Stimulated activated naive CD8-positive, alpha-beta T cell treated with anti-CD3 and anti-CD28 coated beads, Interleukin-15, Interleukin-2, amounts not matched to agents 100 ng/mL and 50 ng/mL, for 24 hours (primary cell): ENCODE results near the gene C1orf226.
"Not testable (repeated sequence)": the region's sequence is repeated elsewhere in the genome, so short reads cannot be mapped to it uniquely, and the experiment has no call there.

Source experiments
- H3K27ac Mint-ChIP-seq: one replicate; pipeline ENCODE4 v1.8.0; 2021; ENCODE audit warnings: mild to moderate bottlenecking, mixed read lengths
- H3K27me3 Mint-ChIP-seq: one replicate; pipeline ENCODE4 v1.8.0; 2021; ENCODE audit warnings: mixed read lengths
- H3K36me3 Mint-ChIP-seq: one replicate; pipeline ENCODE4 v1.8.0; 2021; ENCODE audit warnings: low read depth, mixed read lengths
- H3K4me1 Mint-ChIP-seq: one replicate; pipeline ENCODE4 v1.8.0; 2021; ENCODE audit warnings: low read depth, mixed read lengths
- H3K4me3 Mint-ChIP-seq: one replicate; pipeline ENCODE4 v1.8.0; 2021; ENCODE audit warnings: mild to moderate bottlenecking, mixed read lengths
- H3K9me3 Mint-ChIP-seq: one replicate; pipeline ENCODE4 v1.8.0; 2021; ENCODE audit warnings: mixed read lengths

Gene C1orf226

DNA sequence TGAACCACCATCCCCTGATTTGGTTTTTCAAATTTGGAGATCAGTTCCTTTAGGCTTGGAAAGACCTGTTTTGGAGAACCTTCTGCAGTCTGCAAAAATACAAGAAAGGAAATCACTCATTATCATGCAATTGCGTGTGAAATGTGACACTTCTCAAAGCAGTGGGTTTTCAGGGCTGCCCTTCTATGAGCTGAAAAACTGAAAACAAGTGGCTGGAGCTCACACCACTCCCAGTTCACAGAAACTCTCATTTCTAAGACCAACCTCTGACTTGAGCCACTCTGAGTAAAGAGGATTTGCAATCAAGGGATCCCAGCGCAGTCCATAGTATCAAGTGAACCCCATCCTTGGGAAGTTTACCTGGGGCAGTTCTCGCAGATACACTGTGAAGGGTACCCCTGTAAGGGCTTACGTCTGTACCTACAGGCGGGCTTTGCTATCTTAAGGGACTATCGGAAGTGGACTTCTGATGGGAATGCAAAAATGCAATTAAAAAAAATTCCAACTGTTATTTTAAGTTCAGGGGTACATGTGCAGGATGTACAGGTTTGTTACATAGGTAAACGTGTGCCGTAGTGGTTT lies 17.6 kb downstream of the C1orf226 start:
- Mint-ChIP-seq H3K9me3 (no peaks in the 10 kb centered on the region), H3K4me1 (peaks cover 3% of the 10 kb centered on the region), H3K4me3 (no peak overlapping the region), H3K27ac (no peak overlapping the region), H3K36me3 (no peaks in the 10 kb centered on the region), H3K27me3 (peaks cover 45% of the 10 kb centered on the region)

DNA sequence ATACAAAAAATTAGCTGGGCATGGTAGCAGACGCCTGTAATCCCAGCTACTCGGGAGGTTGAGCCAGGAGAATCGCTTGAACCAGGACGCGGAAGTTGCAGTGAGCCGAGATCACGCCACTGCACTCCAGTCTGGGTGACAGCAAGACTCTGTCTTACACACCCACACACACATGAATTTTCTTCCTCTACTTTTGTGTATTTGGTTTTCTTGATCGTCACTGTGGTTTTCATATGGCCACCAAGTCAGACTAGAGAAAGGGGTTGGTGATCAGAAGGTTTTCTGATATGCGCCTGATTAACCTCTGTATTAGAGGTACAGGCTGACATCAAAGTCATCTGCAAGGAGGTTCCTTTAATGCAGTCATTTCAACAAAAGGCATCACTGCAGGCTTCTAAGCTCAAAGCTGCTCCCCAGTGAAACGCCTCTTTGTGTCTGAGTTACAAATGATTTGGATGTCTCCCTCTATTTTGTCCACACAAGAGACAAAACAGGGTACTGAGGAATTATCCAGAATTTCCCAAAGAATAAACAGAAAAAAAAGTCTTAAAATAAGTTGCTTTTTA lies 19.3 kb downstream of the C1orf226 start:
- Mint-ChIP-seq H3K27me3 (peaks cover 40% of the 10 kb centered on the region), H3K4me3 (no peak overlapping the region), H3K9me3 (no peaks in the 10 kb centered on the region), H3K4me1 (peaks cover 3% of the 10 kb centered on the region), H3K27ac (no peak overlapping the region), H3K36me3 (no peaks in the 10 kb centered on the region)

DNA sequence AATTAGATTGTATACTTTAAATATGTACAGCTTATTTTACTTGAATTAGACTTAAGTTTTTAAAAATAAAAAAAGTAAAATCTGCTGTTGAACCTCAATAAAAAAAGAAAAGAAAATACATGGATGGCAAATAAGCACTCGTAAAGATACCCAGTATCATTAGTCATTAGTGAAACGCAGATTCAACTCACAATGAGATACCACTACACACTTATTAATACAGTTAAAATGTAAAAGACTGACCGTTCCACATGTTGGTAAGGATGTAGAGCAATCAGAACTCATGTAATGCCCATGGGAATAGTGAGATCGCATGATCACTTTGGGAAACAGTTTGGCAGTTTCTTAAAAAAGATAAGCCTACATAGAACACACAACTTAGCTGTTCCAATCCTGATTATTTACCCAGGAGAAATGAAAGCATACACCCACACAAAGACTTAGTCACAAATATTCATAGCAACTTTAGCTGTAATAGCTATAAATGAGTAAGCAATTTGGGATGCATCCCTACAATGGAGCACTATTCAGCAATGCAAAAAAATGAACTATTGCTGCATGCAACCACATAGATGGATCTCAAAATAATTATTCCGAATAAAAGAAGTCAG lies 23.1 kb downstream of the C1orf226 start:
- peaks cover 23% of the 10 kb centered on the region for H3K27me3 Mint-ChIP-seq
- no peaks in the 10 kb centered on the region for H3K36me3 Mint-ChIP-seq
- no peaks in the 10 kb centered on the region for H3K9me3 Mint-ChIP-seq
- no peak overlapping the region for H3K27ac Mint-ChIP-seq
- H3K4me3 Mint-ChIP-seq = no peak overlapping the region
- peaks cover under 1% of the 10 kb centered on the region for H3K4me1 Mint-ChIP-seq

DNA sequence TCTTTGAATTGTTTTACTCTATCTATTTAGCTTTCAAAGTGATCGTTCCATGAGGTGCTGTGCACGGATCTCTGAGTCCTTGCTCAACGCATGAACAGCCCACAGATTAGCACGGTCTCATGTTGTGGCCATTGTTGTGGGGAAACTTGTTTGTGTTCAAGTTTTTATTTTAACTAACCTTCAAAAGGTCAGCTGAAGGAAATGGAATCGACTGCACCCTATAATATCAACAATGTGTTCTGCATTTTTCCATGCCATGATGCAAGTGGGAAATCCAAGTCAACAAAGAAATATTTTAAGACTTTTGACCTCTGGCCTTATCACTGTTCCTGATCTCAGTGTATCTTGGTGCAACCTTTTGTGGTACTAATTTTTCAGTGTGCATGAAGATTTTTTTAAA lies 24.3 kb downstream of the C1orf226 start:
- no peaks in the 10 kb centered on the region for H3K4me1 Mint-ChIP-seq
- H3K9me3 Mint-ChIP-seq = no peaks in the 10 kb centered on the region
- H3K27ac Mint-ChIP-seq = no peak overlapping the region
- no peaks in the 10 kb centered on the region for H3K36me3 Mint-ChIP-seq
- H3K4me3 Mint-ChIP-seq = no peak overlapping the region
- H3K27me3 Mint-ChIP-seq = peaks cover 23% of the 10 kb centered on the region

DNA sequence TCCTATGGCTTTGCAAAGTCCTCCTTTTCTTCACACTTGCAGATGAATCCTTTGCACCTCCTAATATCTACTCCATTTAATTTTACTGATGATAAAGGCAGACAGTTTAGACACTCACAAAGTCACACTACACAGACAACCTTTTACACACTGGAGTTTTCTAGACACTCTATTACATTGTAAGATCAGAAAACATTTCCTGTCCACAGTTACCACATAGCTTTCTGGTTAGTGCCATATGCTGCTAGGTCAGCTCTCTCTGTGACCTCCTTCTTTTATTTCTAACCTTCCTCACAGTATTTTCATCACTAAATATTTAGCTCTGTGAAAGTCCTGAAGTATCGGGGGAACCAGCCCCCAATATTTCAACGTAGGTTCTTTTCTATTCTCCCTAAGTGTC lies 25.3 kb downstream of the C1orf226 start:
- H3K36me3 Mint-ChIP-seq = no peaks in the 10 kb centered on the region
- H3K4me3 Mint-ChIP-seq = no peak overlapping the region
- H3K9me3 Mint-ChIP-seq = no peaks in the 10 kb centered on the region
- peaks cover 25% of the 10 kb centered on the region for H3K27me3 Mint-ChIP-seq
- no peak overlapping the region for H3K27ac Mint-ChIP-seq
- H3K4me1 Mint-ChIP-seq = no peaks in the 10 kb centered on the region

DNA sequence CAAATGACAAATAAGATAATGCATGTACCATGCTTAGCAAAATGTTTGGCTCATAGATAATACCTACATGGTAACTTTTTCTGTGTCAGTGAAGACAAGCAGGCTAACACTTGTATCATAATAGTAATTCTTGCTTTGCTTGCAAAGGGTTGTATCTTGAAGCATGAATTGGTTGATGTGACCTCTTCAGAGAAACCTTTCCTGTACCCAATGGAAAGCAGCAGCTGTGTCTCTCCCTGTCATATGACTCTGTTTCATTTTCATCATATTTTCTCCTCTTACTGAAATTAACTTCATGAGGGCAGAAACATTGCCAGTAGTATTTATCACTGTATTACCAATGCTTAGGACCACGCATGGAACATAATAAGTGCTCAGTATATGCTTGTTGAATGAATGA lies 26.0 kb downstream of the C1orf226 start:
- H3K4me1 Mint-ChIP-seq = no peaks in the 10 kb centered on the region
- peaks cover 25% of the 10 kb centered on the region for H3K27me3 Mint-ChIP-seq
- H3K36me3 Mint-ChIP-seq = no peaks in the 10 kb centered on the region
- no peak overlapping the region for H3K27ac Mint-ChIP-seq
- H3K4me3 Mint-ChIP-seq = no peak overlapping the region
- no peaks in the 10 kb centered on the region for H3K9me3 Mint-ChIP-seq

DNA sequence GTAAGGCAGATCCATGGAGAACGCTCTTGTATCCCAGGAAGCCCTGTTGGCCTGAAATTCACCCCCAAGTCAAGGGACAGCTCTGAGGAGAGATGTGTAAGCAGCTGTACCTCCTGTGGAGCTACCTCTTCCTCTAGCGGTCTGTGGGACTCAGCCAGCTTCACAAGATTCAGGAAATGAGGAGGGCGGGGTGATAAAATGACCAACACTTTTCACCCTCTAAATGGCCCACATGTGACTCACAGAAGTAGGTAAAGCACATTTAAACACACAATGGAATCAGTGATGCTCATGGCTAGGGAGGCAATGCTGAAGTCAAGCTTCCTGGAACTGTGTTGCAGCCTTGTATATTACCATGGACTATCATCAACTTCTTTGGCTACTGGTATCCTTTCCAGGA lies 30.5 kb downstream of the C1orf226 start, which contains the start of gene SH2D1B:
SH2D1B (minus strand) TSS at position 135 of the 400 bp plus-strand sequence; CDS start at position 15, 120 bp downstream.
- no peaks in the 10 kb centered on the region for H3K9me3 Mint-ChIP-seq
- peak within 1 kb of the TSS; percentile 58 for H3K4me3 Mint-ChIP-seq
- H3K36me3 Mint-ChIP-seq = no peaks in the 10 kb centered on the region
- H3K27ac Mint-ChIP-seq = no peak within 1 kb of the TSS
- no peaks in the 10 kb centered on the region for H3K4me1 Mint-ChIP-seq
- peaks cover 39% of the 10 kb centered on the region for H3K27me3 Mint-ChIP-seq

- Mint-ChIP-seq H3K4me3 (no peak overlapping the region), H3K36me3 (no peaks in the 10 kb centered on the region), H3K4me1 (no peaks in the 10 kb centered on the region), H3K9me3 (no peaks in the 10 kb centered on the region), H3K27me3 (peaks cover 31% of the 10 kb centered on the region), H3K27ac (no peak overlapping the region)
Observed at GRCh38 chr1:162416215-162416614, 34.7 kb downstream of the C1orf226 start.

- H3K4me1 Mint-ChIP-seq = no peaks in the 10 kb centered on the region
Observed at GRCh38 chr1:162416909-162417308, 35.4 kb downstream of the C1orf226 start.

GRCh38 chr1:162417650-162418049 lies 36.1 kb downstream of the C1orf226 start:
- Mint-ChIP-seq H3K27ac (no peak overlapping the region), H3K9me3 (no peaks in the 10 kb centered on the region), H3K4me3 (no peak overlapping the region), H3K36me3 (no peaks in the 10 kb centered on the region), H3K27me3 (peaks cover 28% of the 10 kb centered on the region), H3K4me1 (no peaks in the 10 kb centered on the region)

More at GRCh38 chr1:162416909-162417308, 35.4 kb downstream of the C1orf226 start:
- peaks cover 32% of the 10 kb centered on the region for H3K27me3 Mint-ChIP-seq
- H3K36me3 Mint-ChIP-seq = no peaks in the 10 kb centered on the region
- no peaks in the 10 kb centered on the region for H3K9me3 Mint-ChIP-seq
- H3K4me3 Mint-ChIP-seq = no peak overlapping the region
- H3K27ac Mint-ChIP-seq = no peak overlapping the region

DNA sequence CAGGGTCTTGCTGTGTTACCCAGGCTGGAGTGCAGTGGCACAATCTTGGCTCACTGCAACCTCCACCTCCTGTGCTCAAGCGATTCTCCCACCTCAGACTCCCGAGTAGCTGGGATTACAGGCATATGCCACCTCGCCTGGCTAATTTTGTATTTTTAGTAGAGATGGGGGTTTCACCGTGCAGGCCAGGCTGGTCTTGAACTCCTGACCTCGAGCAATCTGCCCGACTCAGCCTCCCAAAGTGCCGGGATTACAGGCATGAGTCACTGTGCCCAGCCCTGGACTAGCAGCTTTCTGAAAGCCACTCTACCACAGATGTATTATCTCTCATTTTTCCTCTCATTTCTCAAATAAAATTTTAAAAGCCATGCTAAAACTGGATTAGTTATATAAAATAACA lies 37.1 kb downstream of the C1orf226 start:
- H3K36me3 Mint-ChIP-seq = not testable (repeated sequence)

GRCh38 chr1:162419450-162419931 lies 38.0 kb downstream of the C1orf226 start:
- peaks cover 25% of the 10 kb centered on the region for H3K27me3 Mint-ChIP-seq
- H3K4me1 Mint-ChIP-seq, H3K4me3 Mint-ChIP-seq, H3K36me3 Mint-ChIP-seq, H3K27ac Mint-ChIP-seq, H3K9me3 Mint-ChIP-seq: not testable (repeated sequence)

More for the DNA sequence above, 37.1 kb downstream of the C1orf226 start:
- not testable (repeated sequence) for H3K9me3 Mint-ChIP-seq, H3K4me3 Mint-ChIP-seq, H3K4me1 Mint-ChIP-seq, H3K27ac Mint-ChIP-seq
- peaks cover 25% of the 10 kb centered on the region for H3K27me3 Mint-ChIP-seq

GRCh38 chr1:162420120-162420519 lies 38.6 kb downstream of the C1orf226 start:
- Mint-ChIP-seq H3K36me3 (no peaks in the 10 kb centered on the region), H3K27ac (no peak overlapping the region), H3K27me3 (peaks cover 25% of the 10 kb centered on the region), H3K4me3 (no peak overlapping the region), H3K4me1 (peaks cover 4% of the 10 kb centered on the region), H3K9me3 (peaks cover 4% of the 10 kb centered on the region)

DNA sequence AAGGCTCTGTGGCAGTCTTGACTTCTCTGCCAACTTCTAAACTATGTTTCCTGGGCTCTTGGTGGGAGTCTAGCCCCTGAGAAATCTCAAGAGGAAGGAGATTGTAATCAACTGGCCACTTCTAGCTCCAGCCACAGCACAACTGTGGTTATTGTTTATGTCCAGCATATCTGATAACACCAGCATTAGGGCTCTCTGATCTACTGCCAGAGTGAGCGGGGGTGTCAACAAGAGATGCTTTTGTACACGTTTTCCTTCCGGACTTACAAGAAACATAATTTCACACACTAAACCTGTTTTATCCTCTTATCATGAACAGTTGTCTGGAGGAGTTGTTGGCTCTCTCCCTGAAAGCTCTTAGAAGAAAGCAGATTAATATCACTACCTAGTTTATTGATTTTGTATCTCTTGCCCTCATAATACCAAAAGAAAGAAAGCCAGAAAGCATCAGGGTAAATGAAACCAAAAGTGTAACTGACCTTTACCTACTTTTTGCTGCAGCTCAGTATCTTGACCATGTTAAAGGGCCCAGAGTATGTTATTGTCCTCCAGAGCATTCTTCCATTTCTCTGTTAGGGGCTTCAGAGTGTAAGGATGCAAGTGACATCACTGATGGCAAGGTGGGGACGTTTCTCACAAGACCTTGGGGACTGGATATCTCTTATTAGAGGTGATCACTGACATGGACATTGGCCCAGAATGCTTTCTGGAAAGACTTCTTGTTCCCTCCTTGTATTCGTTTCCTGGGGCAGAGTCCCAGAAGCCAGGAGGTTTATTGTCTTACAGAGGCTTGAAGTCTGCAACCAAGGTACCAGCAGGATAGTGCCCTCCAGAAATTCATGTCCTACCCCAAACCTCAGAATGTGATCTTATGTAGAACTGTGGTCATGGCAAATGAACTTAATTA lies 40.0 kb downstream of the C1orf226 start:
- H3K9me3 Mint-ChIP-seq = peaks cover 7% of the 10 kb centered on the region
- H3K27me3 Mint-ChIP-seq = peaks cover 20% of the 10 kb centered on the region
- no peak overlapping the region for H3K4me3 Mint-ChIP-seq
- peaks cover 4% of the 10 kb centered on the region for H3K4me1 Mint-ChIP-seq
- peak overlapping the region; percentile 4 for H3K27ac Mint-ChIP-seq
- H3K36me3 Mint-ChIP-seq = no peaks in the 10 kb centered on the region
